GOT3 (cell line): ENCODE measurements around the gene GLYATL1.

Experiments
- DNase-seq: peaks from one replicate; lab custom pipeline; 2025; ENCODE audit warnings: mixed read lengths; lab: John Stamatoyannopoulos, UW

The GLYATL1 gene, protein sequence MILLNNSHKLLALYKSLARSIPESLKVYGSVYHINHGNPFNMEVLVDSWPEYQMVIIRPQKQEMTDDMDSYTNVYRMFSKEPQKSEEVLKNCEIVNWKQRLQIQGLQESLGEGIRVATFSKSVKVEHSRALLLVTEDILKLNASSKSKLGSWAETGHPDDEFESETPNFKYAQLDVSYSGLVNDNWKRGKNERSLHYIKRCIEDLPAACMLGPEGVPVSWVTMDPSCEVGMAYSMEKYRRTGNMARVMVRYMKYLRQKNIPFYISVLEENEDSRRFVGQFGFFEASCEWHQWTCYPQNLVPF

DNA sequence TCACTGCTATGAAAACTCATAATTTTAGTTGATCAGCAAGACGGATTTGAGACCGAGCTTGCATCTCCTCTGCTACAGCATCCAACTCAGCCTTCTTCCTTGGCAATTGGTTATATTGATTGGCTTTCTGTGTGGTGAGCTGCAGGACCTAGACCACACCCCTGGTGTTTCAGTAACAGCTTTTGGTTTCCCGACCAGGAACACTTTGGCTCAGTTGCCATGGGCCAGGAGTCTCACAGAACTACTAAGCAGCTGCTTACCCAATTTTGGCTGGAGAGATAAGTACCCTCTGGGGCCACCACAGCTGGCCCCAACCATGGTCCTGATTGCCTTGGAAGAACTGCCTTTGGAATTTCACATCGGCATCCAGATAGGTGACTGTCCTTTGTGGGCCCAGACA lies at the start of gene GLYATL1:
Gene GLYATL1, plus strand, starts transcription at position 212 of the 400 bp plus-strand sequence. CDS start 7,600 bp downstream, outside the sequence.
- no peak for DNase-seq

DNA sequence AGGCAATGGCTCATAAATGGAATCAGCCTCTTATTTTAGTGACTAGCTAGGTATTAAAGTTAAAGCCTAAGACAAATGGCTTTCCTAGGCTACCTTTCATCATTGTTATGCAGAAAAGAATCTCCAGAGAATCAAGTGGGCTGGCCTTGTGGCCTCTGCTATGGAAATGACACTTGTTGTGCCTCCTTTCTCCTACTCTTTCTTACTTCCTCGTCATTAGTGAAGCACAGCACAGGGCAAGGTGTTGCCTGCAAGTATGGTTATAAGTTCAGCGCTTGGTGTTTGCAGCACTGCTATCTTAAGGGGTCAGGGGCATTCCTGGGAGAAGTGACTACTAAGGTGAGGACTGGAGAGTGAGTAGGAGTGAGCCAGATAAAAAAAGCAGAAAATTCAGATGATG lies 45.4 kb upstream of the GLYATL1 start:
- no peak for DNase-seq

DNA sequence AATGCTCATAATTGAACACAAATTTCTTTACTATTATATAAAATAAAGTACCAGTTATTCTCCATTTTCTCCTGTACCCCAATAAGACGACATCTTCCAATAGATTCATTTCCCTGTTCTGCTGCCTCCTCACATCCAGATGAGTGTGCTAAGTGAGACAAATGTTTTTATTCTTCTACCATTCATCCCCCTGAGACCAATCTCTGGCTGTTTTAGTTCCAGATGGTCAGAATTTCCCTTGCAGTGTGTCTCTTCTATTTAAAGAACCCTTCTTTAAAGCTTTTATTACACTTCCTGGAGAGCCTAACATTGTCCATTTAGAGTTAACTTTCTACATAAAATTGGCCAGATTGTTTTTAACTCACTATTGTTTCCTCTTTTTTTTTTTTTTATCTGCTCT lies 41.2 kb upstream of the GLYATL1 start:
- DNase-seq = no peak

DNA sequence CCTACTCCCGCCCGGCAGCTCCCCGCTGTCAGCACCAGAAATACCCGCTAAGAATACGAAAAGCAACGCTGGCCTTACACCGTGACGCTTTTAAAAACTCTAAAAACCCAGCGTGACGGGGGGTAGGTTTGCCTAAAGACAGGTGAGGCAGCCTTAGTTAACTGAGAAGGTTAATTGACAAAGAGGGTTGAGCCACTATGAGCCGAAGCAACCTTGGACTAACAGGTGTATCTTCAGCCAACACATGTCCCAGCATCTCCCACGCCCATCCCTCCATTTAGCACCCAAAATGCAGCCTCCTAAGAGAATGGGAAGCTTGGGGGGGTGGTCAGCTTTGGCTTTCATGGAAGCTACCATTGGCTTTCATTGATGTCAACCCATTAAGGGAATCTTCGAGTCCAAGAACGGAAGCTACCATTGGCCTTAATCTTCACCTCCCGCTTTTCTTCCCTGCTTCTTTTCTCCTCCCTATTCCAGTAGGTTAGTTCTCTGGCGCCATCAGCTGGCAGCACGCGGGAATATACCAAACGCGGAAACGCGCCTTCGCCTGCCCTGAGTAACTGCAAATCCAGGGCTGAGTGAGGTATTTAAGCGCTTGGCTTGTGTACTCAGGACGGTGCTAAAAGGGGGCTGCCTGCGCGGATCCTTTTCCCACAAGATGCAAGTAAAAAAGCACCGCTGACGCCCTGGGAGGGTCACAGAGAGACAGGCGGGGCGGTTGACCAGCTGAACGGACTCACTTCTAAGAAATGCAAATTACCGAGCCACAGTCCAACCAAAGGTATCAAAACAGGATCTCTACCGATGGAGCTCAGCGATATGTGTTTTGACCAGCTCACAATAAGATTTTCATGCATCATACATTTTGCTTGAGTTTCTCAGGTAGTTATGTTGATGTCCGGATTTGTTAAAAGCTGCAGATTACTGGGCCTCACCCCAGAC lies 38.5 kb upstream of the GLYATL1 start:
- no peak for DNase-seq

DNA sequence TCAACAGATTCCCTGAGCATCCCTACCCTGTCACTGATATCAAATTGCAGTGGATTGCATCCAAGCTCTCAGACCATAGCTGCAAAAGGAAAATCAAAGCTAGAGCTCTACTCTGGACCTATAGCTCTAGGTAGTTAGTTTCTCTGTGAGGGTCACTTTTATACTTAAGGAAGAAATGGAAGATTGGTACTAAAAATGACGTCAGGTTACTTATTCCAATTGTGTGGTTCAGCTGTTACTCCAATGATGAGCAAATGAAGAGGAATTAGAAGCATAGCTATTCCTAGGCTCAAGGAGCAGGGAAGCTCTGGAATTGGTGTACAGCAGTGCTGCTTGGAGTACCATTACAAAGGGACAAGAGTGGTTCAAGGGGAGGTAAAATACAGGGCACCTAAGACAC lies 36.4 kb upstream of the GLYATL1 start:
- DNase-seq = no peak

DNA sequence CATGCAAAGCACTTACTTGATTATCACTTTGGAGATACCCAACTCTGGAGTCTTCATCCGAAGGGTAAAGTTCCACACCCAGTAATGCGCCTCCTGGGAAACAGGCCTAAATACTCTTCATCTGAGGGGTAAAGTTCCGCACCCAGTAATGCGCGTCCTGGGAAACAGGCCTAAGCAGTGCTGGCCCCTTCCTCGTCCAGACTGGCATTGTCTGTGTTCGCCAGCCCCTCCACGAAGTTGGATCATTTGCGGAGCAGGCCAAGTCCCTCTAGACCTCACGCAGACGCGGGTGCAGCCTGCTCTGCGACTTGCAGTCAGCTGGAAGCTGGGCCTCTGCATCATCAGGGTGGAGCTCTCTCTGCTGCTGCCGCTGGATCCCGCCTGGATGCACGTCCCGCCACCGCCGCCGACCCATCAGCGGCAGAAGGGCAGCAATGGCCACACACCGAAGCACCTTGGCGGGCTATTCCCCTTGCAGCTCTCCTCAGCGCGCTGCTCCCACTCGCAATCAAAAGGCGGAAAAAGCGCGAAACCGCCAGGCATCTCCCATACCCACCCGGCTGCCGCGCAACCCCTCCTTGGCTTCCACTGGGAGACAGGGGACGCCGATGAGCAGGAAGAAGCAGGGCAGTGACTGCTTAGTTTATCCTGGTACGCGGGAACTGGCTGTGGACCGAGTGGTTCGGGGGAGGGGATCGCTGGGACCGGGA lies 34.1 kb upstream of the GLYATL1 start:
- no peak for DNase-seq

DNA sequence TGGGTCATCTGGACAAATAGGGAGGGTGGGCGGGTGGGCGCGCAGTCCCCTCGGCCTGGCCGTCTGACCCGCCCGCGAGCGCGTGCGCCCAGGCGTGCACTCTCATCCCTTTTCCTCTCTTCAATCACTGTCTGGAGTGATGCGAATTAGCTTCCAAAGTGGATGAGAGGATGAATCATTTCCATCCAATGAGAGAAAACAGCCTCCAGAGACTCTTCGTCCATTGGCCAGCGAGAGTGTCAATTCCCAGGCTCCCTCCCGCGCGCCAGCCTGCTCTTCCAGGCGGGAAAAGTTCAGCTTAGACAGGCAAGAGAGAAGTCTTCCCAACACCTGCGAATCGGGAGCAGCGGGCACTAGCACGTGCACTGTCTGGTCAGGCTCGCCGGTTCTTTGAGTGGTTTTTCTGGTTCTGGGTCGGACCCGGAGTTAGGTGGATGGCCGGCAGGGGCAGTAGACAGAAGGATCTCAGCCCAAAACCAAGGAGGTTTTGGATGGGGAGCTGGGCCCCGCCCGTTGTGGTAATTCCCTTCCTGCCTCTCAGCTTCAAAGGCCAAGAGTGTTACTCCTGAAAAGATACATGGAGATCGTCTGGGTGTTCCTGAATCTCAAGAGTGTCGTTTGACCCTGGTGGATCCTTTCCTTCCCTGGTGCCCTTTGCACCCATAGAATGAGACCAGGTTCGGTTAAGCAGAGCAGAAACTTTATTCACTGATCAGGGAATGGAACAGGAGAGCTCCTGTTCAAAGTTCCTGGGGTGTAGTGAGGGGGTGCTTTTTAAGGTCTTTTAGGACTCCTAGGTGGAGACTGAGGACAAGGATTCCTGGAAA lies 33.4 kb upstream of the GLYATL1 start:
- DNase-seq = peak; percentile 43

DNA sequence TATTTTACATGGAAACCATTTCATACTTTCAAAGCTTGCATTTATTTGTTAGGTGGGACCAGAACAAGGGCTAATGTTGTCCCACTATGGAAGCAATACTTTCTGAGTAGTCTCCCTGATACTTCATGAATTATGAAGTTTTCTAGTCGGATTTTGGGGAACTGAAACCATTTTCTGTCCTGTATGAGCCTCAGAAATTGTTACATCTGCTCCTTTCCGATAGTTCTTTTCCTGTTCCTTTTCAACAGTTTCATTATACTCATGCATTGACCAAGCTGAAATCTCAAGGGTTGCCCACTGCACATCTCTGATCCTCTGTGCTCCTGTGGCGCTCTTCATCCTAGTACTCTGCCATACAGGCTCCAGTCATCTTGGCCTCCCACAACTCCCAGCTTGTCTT lies 31.5 kb upstream of the GLYATL1 start:
- no peak for DNase-seq

DNA sequence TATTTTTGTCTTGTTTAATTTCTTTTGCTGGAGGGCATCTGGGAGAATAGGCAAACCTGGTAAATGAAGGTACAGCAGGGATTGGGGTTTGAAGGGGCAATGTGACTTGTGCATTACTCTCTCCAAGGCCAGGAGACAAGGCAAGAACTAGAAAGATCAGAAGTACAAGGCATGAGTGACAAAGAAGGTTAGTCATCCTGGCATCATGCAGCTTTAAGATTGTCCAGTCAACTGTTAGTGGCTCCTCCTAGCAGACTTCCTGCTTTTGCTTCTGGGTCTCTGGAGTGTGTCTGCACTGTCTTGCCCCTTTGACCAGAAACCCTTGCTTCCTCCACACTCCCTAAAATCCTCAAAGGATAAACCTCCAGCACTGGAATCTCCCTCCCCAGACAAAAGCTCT lies 27.2 kb upstream of the GLYATL1 start:
- no peak for DNase-seq

DNA sequence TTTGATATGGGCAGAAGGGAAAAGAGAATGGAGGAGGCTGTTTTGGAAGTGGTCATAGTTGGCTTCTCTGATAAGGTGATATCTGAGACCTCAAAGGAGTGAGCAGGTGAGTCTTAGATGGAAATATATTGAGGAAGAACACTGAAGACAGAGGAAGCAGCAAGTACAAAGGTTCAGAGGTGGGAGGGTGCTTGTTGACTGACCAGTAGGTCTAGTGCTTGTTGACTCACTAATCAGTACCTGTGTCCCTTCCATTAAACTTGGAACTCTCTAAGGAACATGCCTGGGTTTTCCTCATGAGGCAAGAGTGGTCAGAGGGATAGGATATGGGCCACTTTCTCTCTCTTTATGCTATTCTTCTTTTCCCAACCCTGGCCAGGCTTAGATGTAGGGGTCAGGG lies 25.6 kb upstream of the GLYATL1 start:
- no peak for DNase-seq

DNA sequence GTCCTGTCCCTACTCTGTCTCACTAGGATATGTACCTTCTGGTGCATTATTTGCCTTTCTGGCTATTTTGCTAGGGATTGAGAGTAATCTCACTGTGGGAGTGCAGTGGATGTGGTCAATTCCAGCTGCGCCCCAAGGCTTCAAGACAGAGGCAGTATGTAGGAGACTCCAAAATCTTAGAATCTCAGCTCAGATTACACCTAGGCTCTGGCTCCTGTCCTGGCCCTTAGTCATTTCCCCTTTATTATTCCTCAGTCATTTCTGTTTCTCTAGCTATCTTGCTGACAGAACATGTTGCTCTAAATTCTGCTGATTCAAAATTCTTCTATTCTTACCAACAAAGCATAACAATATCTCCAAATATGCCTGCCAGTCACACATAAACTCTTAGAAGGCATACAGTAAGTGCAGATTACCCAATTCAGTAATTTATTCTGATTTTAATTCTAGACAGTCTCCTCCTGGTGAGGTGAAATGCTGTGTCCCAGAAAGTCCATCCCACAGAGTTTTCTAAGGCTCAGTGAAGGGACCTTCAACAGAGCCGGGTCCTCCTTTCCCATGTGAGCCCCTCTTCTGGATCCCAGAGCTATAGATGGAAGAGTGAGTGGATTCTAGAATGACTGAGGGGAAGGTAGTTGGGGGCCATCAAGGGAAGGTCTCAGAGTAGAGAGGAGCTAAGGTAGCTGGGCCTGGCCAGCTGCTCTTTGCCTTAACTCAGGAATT lies 24.3 kb upstream of the GLYATL1 start:
- DNase-seq = no peak

DNA sequence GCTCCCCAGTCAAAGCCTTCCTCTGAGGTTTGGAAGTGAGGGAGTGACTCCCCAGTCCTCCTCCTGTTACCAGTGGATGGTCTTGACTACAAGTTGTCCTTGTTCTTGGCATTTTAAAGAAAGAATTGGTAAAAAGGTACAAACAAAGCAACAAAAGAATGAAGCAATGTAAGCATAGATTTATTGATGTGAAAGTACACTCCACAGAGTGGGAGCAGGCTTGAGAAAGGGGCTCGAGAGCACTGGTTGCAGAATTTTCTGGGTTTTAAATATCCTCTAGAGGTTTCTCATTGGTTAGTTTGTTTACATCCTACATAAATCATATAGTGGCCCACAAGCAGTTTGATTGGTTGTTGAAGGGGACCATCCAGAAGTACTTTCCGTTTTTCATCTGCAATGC lies 22.7 kb upstream of the GLYATL1 start:
- no peak for DNase-seq

DNA sequence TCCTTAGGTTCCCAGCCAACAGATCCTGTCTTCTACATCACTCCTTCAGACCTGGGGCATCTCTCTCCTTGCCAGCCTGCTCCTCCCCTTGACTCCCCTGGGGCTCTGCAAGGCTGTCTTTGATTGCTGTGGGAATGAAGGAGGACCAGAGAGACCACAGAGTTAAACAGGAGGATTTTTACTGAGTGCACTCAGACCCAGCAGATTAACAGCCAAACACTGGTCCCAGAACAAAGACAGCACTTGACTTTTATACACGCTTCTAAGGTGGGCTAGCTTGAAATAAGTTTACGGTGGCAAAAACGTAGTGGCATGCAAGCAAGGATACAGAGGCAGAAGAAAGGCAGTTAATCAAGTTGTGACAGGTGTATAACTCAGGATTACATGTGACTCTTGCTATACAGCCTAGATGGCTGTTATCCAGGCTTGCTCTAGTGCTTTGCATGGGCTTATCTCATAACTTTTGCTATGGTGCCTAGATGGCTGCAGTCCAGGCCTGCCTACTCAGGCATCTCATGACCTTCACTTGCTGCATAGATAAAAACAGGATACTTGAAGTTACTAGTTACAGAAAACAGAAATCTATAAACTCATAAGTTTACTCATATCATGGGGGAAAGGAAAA lies 22.0 kb upstream of the GLYATL1 start:
- DNase-seq = no peak

DNA sequence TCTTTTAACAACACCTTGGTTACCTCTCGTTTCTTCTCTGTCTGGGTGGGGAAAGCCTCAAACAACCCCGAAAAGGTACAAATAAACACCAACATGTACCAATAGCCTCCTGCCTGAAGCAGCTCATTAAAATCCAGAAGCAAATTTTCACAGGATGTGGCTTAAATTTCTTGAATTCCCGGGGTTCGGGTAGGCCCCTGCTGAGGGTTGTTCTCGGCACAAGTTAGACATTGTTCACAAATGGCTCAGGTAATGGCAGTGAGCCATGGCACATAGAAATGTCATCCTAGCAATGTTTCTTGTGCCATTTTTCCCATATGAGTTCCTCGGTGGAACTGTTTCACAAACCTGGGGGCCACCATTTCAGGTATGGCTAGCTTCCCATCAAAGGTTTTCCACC lies 19.7 kb upstream of the GLYATL1 start:
- no peak for DNase-seq

DNA sequence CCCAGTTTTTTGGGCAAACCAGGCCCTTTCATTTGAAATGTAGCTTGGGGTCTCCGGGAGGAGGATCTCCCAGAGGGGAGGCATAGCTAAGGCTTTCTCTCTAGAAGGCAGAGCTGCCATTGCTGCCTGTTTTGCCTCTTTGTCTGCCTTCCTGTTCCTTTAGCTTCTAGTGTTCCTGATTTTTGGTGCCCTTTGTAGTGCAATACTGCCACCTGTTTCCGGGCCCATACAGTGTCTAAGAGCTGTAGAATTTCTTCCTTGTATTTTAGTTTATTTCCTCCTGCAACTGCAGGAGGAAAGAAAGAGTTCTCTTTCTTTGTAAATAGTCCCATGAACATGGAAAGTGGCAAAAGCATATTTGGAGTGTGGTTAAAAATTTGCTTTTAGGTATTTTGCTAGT lies 19.3 kb upstream of the GLYATL1 start:
- DNase-seq = no peak

DNA sequence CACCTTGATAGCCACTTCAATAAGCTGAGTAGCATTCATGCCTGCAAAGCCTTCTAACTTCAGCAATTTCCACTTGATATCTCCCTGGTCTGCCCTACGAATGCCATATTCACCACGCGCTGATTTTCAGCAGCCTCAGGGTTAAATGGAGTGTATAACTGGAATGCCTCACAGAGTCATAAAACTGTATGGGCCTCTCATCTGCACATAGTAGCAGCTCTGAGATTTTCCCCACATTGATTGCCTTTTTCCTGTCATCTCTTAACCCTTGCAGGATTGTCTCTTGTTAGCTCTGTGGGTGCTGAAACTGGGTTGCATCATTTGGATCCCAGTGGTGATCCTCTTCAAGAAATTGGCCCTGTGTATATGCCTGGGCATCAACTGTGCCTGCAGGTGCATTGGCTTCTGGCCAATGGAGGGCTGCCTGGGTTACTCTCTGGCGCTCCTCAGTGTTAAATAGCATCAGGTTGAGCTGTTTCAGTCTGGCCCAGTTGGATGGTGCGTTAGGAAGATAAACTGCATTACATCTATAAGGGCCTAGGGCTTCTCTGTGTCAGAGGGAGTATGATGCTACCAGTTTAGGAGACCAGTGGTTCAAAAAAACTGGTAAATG lies 17.4 kb upstream of the GLYATL1 start:
- DNase-seq = no peak

DNA sequence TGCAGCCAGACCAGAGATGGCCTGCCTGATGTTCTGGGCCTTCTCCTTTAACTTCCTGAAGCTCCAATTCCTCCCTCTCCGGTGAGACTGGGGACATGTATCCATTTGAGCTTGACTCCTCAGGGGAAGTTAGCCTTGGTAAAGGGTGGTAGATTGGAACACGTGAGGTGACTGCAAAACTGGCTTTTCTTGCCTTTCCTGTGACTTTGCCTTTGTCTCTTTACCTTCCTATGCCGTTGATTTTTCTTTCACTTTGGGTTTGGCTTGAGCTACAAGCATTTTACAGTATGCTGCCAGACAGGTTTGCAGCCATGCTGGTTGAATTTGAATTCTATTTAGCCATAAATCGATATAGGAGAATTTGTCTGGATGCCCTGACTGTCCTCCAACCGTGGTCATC lies 16.8 kb upstream of the GLYATL1 start:
- DNase-seq = no peak

DNA sequence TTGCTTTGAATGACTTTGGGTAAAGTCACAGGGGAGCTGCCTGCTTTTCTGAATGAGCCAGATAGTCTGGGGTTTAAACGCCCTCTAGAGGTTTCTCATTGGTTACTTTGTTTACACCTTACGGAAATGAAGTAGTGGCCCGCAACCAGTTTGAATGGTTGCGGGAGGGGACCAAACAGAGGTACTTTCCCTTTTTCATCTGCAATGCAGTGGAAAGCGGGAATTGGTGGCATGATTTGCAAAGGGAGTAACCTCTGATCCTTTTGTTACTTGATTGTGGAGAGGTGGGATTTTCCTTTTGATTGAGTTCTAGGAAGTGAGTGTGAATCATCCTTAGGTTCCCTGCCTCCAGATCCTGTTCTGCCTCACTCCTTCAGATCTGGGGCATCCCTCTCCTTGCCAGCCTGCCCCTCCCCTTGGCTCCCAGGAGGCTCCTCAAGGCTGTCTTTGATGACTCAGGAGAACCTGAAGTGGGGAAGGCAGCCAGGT lies 15.9 kb upstream of the GLYATL1 start:
- DNase-seq = peak; percentile 13

DNA sequence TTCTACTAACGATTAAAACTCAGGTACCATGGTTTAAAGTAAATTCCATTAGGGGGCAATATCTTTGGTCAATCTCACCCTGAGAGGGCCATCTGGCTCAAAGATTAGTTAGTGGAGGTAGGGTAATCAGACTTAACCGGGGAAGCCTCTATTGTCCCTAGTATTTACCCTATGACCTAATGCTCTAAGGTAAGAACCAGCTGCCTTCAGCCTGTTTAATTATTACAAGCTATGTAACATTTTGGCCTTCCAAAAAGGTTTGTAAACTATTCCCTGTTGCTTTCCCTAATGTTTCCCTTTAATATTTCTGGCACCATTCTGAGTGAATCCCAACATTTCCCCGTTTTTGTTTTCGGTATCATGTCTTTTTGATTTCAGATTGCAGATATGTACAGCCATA lies 15.1 kb upstream of the GLYATL1 start:
- DNase-seq = no peak

DNA sequence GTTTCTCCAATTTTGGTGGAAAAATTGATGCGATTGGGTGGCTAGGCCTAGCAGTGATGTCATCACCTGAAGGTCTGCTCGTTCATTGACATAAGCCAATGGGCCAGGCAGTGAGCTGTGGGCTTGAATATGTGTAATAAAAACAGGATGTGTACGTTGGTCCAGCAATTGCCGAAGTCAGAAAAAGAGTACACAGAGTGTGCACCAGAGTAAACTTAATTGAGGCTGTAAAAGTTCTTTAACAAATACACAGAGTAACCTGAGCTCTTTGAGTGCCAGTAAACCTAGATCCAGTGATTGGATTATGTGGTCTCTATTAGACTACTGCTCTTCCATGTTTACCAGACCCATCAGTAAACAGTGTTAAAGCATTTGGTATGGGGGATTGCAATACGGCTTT lies 13.0 kb upstream of the GLYATL1 start:
- no peak for DNase-seq
